ENCODE data around the gene PRAMEF2. TPM values are rescaled to one million over a fixed set of nuclear protein-coding genes. Genes with fewer than 3 reads are reported as not detected.
"Not testable (repeated sequence)": the region's sequence is repeated elsewhere in the genome, so short reads cannot be mapped to it uniquely, and the experiment has no call there.

Gene PRAMEF2
- polyA plus RNA-seq (ENCODE audit: insufficient read length) = not detected

GRCh38 chr1:12856786-12857185, at the start of gene PRAMEF2:
Gene PRAMEF2, plus strand, starts transcription at chr1:12857086. Its CDS starts 1,924 bp downstream, at chr1:12859010.
- DNase-seq = not testable (repeated sequence)

DNA sequence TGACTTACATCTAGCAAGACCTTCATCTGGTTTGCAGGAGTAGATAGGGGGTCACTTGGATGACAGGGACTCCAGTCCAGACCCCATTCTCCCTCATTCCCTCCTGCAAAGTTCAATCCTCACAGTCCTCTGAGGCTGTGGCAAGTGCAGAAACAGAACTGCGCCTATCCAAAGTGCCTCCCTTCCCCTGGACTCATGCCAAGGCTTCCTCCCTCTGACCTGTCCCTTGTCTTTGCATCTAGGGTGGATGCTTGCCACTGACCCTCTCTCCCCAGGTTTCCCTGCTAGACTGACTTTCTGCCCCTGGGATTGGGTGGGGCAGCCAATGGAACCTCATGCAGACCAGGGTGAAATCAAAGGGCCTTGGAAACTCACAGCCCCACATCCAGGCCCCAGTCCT, 47.0 kb upstream of the PRAMEF2 start:
- no peak for DNase-seq

DNA sequence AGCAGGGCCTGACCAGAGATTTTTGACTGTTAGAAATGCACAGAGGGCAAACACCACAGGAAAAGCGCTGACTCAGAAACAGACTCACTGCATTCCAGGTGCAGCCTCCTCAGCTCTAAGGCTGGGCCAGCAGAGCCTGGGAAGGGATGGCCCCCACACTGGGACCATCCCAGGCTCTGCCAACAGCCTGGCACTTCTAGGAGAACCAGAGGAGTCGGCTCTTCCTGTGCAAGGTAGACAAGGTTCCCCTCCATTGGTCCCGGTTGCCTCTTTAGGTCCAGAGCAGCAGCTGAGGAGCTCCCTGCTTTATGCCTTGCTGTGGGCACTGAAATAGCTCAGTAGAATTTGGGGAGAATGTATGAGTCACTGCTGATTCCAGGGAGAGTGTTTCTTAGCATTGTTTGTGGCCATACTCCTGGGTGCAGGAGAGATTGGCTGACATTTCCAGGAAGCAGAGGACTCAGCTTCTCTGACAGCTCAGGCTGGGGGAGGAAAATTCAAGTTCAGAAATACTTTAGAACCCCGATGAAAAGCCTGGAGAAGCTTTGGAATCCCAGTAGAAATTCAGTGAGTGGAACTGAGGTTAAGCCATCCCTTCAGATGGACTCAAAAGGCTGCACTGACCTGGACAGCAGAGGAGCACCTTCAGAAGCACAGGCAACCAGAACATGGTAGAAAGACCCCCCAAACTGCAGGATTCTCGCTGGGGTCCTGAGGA, 46.0 kb upstream of the PRAMEF2 start:
- no peak for DNase-seq

DNA sequence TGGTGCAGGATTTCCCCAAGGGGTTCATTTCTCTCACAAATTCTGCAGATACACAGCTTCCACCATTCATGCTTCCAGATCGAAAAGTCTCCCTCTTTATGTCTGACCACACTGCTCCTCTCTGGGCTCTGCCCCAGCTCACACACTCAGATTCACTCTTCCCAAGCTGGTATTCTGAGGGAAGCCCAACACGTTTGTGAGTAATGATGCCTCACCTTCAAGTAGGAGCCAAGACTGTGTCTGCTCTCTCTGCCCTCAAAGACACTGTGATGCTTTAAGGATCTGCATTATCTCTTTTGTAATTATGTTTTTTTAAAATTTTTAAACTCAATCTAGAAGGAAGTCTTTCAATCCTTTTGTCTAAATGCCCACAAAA, 45.5 kb upstream of the PRAMEF2 start:
- no peak for DNase-seq

GRCh38 chr1:12819061-12819460, 37.8 kb upstream of the PRAMEF2 start:
- not testable (repeated sequence) for DNase-seq

- DNase-seq = not testable (repeated sequence)
Observed at GRCh38 chr1:12831310-12831709, 25.6 kb upstream of the PRAMEF2 start, which contains the start of gene PRAMEF11. Gene PRAMEF11, minus strand, starts transcription at chr1:12831410. Its CDS starts 2,621 bp downstream, at chr1:12828789.

DNA sequence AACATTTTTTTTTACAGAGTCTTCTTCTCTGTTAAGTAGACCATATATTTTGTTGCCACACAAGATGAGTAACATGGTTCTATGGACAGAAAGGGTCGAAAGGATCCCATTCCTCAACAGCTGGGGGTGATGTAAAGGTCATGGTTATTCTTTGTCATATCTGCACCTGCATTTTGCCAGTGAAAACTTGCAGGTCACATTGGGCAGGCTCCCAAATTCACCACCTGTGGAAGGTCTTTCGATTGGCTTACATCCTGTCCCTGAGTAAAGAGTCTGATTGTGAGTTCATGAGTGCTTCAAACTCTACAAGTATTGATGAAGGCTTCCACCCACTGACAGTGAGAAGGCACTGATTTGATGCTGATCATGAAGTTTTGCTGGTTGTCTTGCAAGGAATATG, 23.6 kb upstream of the PRAMEF2 start:
- DNase-seq = not testable (repeated sequence)

DNA sequence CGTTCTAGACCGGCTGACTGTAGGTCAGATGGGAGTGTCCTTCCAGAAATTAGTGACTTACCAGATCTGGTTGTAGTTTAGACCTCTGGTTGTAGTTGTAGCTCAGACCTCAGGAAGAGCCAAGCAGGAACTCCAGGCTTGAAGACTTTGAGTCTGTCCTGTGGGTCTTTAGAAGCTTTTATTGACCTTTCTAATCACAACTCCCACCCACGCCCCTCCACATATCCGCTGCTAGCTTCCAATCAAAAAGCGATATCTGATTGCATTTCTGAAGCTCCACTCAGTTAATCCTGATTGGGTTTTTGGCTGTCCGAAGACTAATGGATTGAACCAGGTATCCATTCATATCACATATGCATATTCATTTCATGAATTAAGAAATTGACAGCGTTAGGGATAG, 8.3 kb upstream of the PRAMEF2 start, which contains the start of gene HNRNPCL1:
Gene HNRNPCL1 (minus strand): TSS at position 101 of the 400 bp plus-strand sequence. CDS start 431 bp downstream, outside the sequence.
- not testable (repeated sequence) for DNase-seq

- no peak for DNase-seq
Observed at GRCh38 chr1:12851779-12852178, 5.1 kb upstream of the PRAMEF2 start.

DNA sequence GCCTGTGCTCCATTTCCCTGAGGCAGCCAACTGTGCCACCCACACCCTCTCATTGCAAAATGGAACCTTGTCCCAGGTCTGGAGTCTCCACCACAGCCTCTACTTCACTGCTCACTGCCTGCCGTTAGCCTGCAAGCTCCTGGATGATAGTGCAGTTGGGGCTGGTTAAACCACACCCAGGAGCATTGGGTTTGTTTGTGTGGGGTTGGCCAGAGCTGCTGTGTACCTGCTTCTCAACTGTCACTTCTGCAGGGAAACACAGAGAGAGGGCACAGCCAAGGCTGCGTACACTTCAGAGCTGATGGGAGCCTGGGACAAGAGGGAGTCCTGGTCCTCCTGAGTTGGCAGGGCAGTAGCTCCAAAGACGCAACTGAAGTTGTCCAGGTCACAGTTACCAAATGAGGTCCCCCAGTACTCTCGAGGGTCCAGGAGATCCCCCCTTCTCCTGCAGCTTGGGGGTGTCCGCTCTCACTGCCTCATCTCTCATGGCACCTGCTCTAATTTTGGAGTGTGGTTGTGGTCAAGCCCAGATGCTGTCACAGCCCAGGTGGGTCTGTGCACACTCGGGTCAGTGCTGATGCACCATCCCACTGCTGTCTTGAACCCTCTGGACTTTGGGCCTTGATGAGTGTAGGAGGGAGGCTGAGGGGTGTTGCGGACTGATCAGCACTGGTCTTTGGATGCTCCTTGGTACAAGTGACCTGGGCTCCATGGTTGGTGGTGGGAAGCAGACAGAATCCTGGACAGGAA, 6.4 kb downstream of the PRAMEF2 start:
- DNase-seq = not testable (repeated sequence)

DNA sequence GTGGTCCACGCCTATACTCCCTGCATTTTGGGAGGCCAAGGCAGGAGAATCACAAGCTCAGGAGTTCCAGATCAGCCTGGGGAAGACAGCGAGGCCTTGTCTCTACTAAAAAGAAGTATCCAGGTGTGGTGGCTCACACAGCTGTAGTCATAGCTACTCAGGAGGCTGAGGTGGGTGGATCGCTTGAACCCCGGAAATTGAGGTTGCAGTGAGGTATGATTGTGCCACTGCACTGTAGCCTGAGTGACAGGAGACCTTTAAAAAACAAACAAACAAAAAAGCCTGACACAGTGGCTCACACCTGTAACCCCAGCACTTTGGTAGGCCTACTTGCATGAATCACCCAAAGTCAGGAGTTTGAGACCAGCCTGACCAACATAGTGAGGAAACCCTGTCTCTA, 21.6 kb downstream of the PRAMEF2 start:
- DNase-seq = not testable (repeated sequence)

DNA sequence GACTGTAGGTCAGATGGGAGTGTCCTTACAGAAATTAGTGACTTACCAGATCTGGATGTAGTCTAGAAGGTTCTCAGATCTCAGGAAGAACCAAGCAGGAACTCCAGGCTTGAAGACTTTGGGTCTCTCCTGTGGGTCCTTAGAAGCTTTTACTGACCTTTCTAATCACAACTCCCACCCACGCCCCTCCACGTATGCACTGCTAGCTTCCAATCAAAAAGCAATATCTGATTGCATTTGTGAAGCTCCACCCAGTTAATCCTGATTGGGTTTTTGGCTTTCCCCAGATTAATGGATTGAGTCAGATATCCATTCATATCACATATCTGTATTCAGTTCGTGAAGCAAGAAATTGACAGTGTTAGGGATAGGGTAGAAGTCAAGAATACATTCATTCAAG, 29.2 kb downstream of the PRAMEF2 start, which contains the start of gene PRAMEF4:
Gene PRAMEF4 (minus strand): TSS at position 101 of the 400 bp plus-strand sequence. CDS start 2,807 bp downstream, outside the sequence.
- not testable (repeated sequence) for DNase-seq

DNA sequence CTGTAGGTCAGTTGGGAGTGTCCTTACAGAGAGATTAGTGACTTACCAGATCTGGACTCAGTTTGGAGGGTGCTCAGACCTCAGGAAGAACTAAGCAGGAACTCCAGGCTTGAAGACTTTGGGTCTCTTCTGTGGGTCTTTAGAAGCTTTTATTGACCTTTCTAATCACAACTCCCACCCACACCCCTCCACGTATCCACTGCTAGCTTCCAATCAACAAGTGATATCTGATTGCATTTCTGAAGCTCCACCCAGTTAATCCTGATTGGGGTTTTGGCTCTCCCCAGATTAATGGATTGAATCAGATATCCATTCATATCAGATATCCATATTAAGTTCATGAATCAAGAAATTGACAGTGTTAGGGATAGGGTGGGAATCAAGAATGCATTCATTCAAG, 41.3 kb downstream of the PRAMEF2 start, which contains the start of gene PRAMEF10:
Gene PRAMEF10 (minus strand): TSS at position 101 of the 400 bp plus-strand sequence. CDS start 2,423 bp downstream, outside the sequence.
- not testable (repeated sequence) for DNase-seq

DNA sequence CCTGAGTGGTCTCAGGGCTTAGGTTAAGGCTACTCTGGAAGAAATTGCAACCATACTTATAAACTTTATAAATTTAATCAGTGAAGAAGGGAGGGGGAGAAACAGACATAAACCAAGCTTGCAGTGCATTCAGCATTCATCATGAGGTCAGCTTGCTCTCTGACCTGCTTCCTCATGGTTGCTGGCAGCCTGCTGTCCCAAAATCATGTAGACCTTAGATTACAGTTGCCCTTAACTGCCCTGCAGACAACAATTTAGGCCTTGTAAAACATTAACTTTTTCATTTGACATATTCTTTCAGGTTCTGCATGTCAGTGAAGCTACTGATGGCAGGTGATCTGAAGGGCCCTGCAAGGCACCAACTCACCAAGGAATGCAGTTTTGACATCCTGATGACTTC, 42.3 kb downstream of the PRAMEF2 start:
- not testable (repeated sequence) for DNase-seq

DNA sequence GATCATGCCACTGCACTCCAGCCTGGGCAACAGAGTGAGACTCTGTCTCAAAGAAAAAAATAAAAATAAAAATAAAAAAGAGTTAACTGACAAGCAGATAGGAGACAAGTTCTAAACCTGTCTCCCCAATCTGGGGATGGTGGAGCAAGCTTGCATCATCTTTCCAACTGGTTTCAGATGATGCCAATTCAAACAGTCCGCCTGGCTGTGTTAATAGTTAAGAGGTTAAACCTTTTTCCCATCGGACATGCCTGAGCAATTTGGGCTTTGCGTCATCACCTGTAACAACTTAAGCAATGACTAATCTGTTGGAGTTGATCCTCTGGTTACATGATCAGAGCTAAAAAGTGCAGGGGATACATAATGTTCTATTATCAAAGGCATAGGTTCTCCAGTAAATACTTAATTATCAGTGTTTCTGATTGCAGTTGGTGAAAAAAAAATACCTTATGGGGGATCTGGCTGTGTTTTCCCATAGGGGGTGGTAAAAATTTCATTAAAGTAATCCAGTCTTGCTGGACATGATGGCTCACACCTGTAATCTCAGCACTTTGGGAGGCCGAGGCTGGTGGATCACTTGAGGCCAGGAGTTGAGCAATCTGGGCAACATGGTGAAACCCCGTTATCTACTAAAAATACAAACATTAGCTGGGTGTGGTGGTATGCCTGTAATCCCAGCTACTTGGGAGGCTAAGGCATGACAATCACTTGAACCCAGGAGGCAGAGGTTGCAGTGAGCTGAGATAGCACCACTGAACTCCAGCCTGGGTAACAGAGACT, 47.1 kb downstream of the PRAMEF2 start:
- not testable (repeated sequence) for DNase-seq

Other genes starting within 250 kb of the PRAMEF2 start
- 14.1 TPM for gene DHRS3, start 238.9 kb upstream of the PRAMEF2 start, polyA plus RNA-seq (ENCODE audit: insufficient read length)
- 0.13 TPM for gene AADACL4, start 213.0 kb upstream of the PRAMEF2 start, polyA plus RNA-seq (ENCODE audit: insufficient read length)
- gene AADACL3, start 141.0 kb upstream of the PRAMEF2 start, polyA plus RNA-seq (ENCODE audit: insufficient read length) = not detected
- 0.09 TPM for gene CFAP107, start 110.9 kb upstream of the PRAMEF2 start, polyA plus RNA-seq (ENCODE audit: insufficient read length)
- not detected for gene PRAMEF12, start 83.3 kb upstream of the PRAMEF2 start, polyA plus RNA-seq (ENCODE audit: insufficient read length)
- gene PRAMEF1, start 65.7 kb upstream of the PRAMEF2 start, polyA plus RNA-seq (ENCODE audit: insufficient read length) = not detected
- not detected for gene PRAMEF11, start 25.7 kb upstream of the PRAMEF2 start, polyA plus RNA-seq (ENCODE audit: insufficient read length)
- not detected for gene HNRNPCL1, start 8.4 kb upstream of the PRAMEF2 start, polyA plus RNA-seq (ENCODE audit: insufficient read length)
- gene PRAMEF4, start 29.1 kb downstream of the PRAMEF2 start, polyA plus RNA-seq (ENCODE audit: insufficient read length) = not detected
- not detected for gene PRAMEF10, start 41.2 kb downstream of the PRAMEF2 start, polyA plus RNA-seq (ENCODE audit: insufficient read length)
- not detected for gene PRAMEF7, start 59.5 kb downstream of the PRAMEF2 start, polyA plus RNA-seq (ENCODE audit: insufficient read length)
- not detected for gene PRAMEF6, start 90.5 kb downstream of the PRAMEF2 start, polyA plus RNA-seq (ENCODE audit: insufficient read length)
- not detected for gene PRAMEF27, start 199.5 kb downstream of the PRAMEF2 start, polyA plus RNA-seq (ENCODE audit: insufficient read length)
- not detected for gene HNRNPCL3, start 203.7 kb downstream of the PRAMEF2 start, polyA plus RNA-seq (ENCODE audit: insufficient read length)
- not detected for gene PRAMEF25, start 213.7 kb downstream of the PRAMEF2 start, polyA plus RNA-seq (ENCODE audit: insufficient read length)